Liver (tissue), 3 donors: ENCODE measurements around the gene RIT1.
"Not testable (repeated sequence)": the region's sequence is repeated elsewhere in the genome, so short reads cannot be mapped to it uniquely, and the experiment has no call there.

ENCODE experiments used
- RXRA ChIP-seq, 2 donors: IDR thresholded peaks; 2 replicates each; pipeline ENCODE4 v1.6.1; 2017 to 2018; ENCODE audit warnings: antibody characterized with exemption in 2 of 2, mild to moderate bottlenecking in 1 of 2
- TF ChIP-seq, protein P1 (sequence below): fragments of 150-350 bp; IDR thresholded peaks from 2 replicates; pipeline ENCODE4 v1.5.1; 2017; ENCODE audit warnings: improper control_type of control experiment, low read depth, low read length; ENCODE audit not compliant: missing input control
- donor health status: healthy.
- donor health status: healthy.

DNA sequence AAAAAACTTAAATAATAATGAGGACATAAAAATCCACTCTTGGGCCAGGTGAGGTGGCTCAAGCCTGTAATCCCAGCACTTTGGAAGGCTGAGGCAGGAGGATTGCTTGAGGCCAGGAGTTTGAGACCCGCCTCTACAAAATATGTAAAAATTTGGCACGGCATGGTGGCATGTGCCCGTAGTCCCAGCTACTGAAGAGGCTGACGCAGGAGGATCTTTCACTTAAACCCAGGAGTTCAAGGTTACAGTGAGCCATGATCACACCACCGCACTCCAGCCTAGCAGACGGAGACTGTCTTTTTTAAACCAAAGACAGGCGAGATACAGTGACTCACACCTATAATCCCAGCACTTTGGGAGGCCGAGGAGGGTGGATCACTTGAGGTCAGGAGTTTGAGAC is 14.7 kb downstream of the RIT1 start:
- TF ChIP-seq RXRA (IDR thresholded peaks at IDR 0.05), result not testable (repeated sequence)
- TF ChIP-seq, protein P1, sequence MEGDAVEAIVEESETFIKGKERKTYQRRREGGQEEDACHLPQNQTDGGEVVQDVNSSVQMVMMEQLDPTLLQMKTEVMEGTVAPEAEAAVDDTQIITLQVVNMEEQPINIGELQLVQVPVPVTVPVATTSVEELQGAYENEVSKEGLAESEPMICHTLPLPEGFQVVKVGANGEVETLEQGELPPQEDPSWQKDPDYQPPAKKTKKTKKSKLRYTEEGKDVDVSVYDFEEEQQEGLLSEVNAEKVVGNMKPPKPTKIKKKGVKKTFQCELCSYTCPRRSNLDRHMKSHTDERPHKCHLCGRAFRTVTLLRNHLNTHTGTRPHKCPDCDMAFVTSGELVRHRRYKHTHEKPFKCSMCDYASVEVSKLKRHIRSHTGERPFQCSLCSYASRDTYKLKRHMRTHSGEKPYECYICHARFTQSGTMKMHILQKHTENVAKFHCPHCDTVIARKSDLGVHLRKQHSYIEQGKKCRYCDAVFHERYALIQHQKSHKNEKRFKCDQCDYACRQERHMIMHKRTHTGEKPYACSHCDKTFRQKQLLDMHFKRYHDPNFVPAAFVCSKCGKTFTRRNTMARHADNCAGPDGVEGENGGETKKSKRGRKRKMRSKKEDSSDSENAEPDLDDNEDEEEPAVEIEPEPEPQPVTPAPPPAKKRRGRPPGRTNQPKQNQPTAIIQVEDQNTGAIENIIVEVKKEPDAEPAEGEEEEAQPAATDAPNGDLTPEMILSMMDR, result not testable (repeated sequence)
